Neural crest cell (in vitro differentiated cells): ENCODE data around the gene ATP2C2. TPM values are rescaled to one million over a fixed set of nuclear protein-coding genes. Genes with fewer than 3 reads are reported as not detected.

ENCODE experiments used
- DNase-seq: peaks from one replicate; pipeline ENCODE4 v3.0.0; 2021; ENCODE audit warnings: low read depth, mixed read lengths, low spot score
- H3K27ac Mint-ChIP-seq: one replicate; pipeline ENCODE4 v1.8.0; 2021; ENCODE audit warnings: mild to moderate bottlenecking, mixed read lengths; ENCODE audit not compliant: unreplicated experiment
- H3K27me3 Mint-ChIP-seq: 2 replicates; pipeline ENCODE4 v1.8.0; 2021; ENCODE audit warnings: low read depth, mild to moderate bottlenecking, mixed read lengths
- H3K36me3 Mint-ChIP-seq: 2 replicates; pipeline ENCODE4 v1.8.0; 2021; ENCODE audit warnings: low read depth, mild to moderate bottlenecking, mixed read lengths
- H3K4me1 Mint-ChIP-seq: 2 replicates; pipeline ENCODE4 v1.8.0; 2021; ENCODE audit warnings: mixed read lengths
- H3K4me3 Mint-ChIP-seq: one replicate; pipeline ENCODE4 v1.8.0; 2021; ENCODE audit warnings: mild to moderate bottlenecking, mixed read lengths
- H3K9me3 Mint-ChIP-seq: 2 replicates; pipeline ENCODE4 v1.8.0; 2021; ENCODE audit warnings: mixed read lengths
- total RNA-seq: library from RNA; stranded (reverse); gene quantifications from 2 replicates; pipeline ENCODE4 v1.2.1, GENCODE V29; 2021
- TF ChIP-seq, protein P1 (sequence below): fragments of 200-600 bp; sonication (generic); conservative IDR thresholded peaks from 2 replicates; pipeline ENCODE4 v1.5.0; 2021; ENCODE audit warnings: antibody characterized with exemption, mild to moderate bottlenecking

Gene ATP2C2
- total RNA-seq, 1 donor from 2014 or later = 0.30 TPM

DNA sequence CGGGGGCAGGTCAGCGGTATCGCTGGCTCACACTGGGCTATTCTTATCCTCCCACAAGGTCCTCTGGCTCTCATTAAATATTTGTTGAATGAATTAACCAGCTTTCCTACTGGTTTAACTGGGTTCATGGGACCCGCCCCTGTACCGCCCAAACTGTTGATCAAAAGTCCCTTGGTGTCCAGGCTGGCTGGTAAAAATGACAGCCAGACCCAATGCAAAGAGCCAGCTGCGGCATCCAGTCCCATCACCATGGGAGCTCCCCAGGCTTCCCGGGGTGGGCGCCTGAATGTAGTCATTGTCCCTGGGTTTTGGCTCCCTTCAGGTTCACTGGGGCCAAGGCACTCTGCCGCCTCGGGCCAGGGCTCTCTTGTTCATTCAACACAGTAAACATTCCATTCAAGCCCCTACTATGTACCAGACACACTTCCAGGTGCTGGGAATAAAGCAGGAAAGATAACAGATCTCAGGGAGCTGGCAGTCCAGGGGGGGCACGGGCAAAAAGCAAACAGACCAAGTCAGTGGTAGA is 11.7 kb upstream of the ATP2C2 start:
- DNase-seq = peak; percentile 43
- no peaks in the 10 kb centered on the region for H3K36me3 Mint-ChIP-seq
- H3K4me3 Mint-ChIP-seq = peak overlapping the region; percentile 44
- H3K27me3 Mint-ChIP-seq = peaks cover 3% of the 10 kb centered on the region
- H3K4me1 Mint-ChIP-seq = peaks cover 51% of the 10 kb centered on the region
- TF ChIP-seq, protein P1, sequence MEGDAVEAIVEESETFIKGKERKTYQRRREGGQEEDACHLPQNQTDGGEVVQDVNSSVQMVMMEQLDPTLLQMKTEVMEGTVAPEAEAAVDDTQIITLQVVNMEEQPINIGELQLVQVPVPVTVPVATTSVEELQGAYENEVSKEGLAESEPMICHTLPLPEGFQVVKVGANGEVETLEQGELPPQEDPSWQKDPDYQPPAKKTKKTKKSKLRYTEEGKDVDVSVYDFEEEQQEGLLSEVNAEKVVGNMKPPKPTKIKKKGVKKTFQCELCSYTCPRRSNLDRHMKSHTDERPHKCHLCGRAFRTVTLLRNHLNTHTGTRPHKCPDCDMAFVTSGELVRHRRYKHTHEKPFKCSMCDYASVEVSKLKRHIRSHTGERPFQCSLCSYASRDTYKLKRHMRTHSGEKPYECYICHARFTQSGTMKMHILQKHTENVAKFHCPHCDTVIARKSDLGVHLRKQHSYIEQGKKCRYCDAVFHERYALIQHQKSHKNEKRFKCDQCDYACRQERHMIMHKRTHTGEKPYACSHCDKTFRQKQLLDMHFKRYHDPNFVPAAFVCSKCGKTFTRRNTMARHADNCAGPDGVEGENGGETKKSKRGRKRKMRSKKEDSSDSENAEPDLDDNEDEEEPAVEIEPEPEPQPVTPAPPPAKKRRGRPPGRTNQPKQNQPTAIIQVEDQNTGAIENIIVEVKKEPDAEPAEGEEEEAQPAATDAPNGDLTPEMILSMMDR = no peak
- no peaks in the 10 kb centered on the region for H3K9me3 Mint-ChIP-seq
- H3K27ac Mint-ChIP-seq = peak overlapping the region; percentile 70

- no peak overlapping the region for H3K27ac Mint-ChIP-seq
- H3K4me1 Mint-ChIP-seq = peaks cover 57% of the 10 kb centered on the region
- H3K9me3 Mint-ChIP-seq = no peaks in the 10 kb centered on the region
- H3K27me3 Mint-ChIP-seq = peaks cover 3% of the 10 kb centered on the region
- H3K4me3 Mint-ChIP-seq = peak overlapping the region; percentile 65
- TF ChIP-seq, protein P1 = no peak
- DNase-seq = no peak
- no peaks in the 10 kb centered on the region for H3K36me3 Mint-ChIP-seq
These were observed 11.1 kb upstream of the ATP2C2 start for GRCh38 chr16:84357191-84357651.

GRCh38 chr16:84358601-84359295 is 9.6 kb upstream of the ATP2C2 start:
- H3K27me3 Mint-ChIP-seq = peaks cover 3% of the 10 kb centered on the region
- H3K4me3 Mint-ChIP-seq = peak overlapping the region; percentile 29
- no peaks in the 10 kb centered on the region for H3K36me3 Mint-ChIP-seq
- DNase-seq = no peak
- no peaks in the 10 kb centered on the region for H3K9me3 Mint-ChIP-seq
- H3K4me1 Mint-ChIP-seq = peaks cover 70% of the 10 kb centered on the region
- no peak overlapping the region for H3K27ac Mint-ChIP-seq
- TF ChIP-seq, protein P1 = no peak

- H3K4me1 Mint-ChIP-seq = peaks cover 76% of the 10 kb centered on the region
- no peak overlapping the region for H3K4me3 Mint-ChIP-seq
These were observed 9.0 kb upstream of the ATP2C2 start for GRCh38 chr16:84359326-84359725.

DNA sequence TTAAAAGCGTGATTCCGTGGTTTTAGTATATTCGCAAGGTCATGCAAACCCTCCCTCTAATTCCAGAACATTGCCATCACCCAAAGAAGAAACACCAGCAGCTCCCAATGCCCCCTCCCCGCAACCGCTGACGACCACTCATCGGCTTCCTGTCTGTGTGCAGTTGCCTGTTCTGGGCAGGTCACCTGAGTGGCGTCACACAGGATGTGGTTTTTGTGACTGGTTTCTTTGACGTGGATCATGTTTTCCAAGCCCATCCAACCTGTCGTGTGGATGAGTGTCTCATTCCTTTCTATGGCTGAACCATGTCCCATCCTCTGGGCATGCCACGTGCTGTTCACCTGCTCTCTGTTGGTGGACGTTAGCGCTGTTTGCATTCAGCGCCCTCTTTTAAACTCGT is 8.2 kb upstream of the ATP2C2 start:
- Mint-ChIP-seq H3K36me3 (no peaks in the 10 kb centered on the region), H3K27me3 (peaks cover 8% of the 10 kb centered on the region), H3K27ac (peak overlapping the region; percentile 17), H3K4me1 (peaks cover 78% of the 10 kb centered on the region), H3K9me3 (no peaks in the 10 kb centered on the region), H3K4me3 (no peak overlapping the region)
- TF ChIP-seq, protein P1 = no peak
- DNase-seq = no peak

More at GRCh38 chr16:84359326-84359725, 9.0 kb upstream of the ATP2C2 start:
- DNase-seq = no peak
- Mint-ChIP-seq H3K9me3 (no peaks in the 10 kb centered on the region), H3K27ac (no peak overlapping the region), H3K27me3 (peaks cover 7% of the 10 kb centered on the region), H3K36me3 (no peaks in the 10 kb centered on the region)
- TF ChIP-seq, protein P1 = no peak
